Stimulated activated CD4-positive, alpha-beta T cell treated with anti-CD3 and anti-CD28 coated beads, Interleukin-4, amount 100 ng/mL, for 1 hour (primary cell): Measurements from ENCODE around the gene FAHD2A.
"Not testable (repeated sequence)": the region's sequence is repeated elsewhere in the genome, so short reads cannot be mapped to it uniquely, and the experiment has no call there.

Experiments used
- DNase-seq: peaks from one replicate; pipeline ENCODE4 v3.0.0-alpha.2; 2020

The FAHD2A gene

DNA sequence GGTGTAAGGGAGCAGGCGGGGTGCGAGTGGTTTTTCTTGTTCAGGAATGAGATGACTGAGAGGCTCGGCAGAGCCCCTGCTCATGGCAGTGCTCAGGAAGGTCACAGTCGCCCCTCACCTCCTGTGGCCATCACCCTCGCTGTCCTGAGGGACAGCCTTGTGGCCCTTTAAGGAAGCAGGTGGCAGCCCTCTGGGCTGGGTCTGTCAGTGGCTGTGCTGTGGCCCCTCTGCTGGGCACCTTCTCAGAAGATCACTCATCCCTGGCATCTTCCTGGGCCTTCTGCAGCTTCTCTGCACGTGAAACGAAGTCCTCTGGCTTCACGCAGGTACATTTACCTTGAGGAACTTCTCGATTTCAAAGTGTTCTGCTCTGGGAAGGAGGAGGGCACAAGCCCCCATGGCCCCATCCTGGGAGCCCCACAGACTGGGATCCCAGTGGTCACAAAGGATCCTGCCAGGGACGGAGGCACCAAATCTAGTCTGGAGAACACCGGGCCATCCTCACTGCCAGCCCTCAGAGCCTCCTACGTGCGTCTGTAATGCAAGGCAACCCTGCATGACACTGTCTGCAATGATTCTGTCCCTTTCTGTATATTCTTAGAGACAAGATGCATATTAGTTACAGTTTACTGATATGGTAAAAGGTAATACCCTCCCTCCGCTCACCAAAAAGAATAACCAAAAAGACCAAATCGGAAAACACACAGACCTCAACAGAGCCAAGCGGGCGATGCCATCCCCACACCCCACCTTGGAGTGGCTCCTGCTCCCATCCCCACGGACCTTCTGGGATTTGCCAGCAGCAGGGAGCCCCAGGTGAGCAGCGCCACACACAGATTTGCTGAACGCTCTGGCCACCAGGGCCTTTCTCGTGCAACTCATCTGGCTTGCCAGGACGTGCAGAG, 25.9 kb upstream of the FAHD2A start:
- no peak for DNase-seq

DNA sequence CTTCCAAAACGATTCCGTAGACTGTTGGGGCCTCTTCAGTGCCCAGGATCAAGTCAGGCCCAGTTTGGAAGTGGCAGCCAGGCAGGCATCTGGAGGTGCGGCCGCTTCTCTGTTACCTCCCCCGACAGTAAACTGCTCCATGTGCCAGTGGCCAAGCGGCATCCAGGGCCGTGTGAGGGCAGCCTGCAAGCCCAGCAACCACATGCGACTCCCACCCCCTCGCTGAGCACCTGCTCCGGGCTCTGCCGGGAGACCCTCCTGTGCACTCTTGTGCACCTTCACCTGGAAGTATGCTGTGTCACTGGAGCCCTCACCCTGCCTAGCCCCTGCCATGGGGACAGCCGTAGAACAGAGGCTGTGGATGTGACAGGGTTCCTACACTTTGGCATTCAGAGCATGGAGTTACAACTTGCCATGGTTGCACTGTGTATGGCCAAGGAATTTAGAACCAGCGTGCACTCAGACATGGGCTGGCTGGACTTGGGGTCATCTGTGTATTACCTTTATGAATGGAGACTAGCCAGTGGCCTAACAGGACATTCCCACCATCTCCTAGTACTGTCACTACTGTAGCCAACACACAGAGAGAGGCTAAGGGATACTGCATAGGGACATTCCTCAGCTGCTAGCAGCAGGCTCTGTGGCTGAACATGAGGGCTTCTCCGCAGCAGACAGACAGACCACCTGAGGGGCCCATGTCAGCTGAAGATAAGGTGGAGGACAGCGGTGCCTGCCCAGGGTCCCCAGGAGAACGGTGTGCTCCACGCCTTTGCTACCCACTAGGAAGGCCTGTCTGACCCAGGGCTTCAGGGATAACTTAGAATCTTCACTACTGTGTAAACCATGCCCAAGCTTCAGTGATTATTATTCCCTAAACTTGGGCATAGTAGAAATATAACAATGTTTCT, 25.0 kb upstream of the FAHD2A start:
- no peak for DNase-seq

DNA sequence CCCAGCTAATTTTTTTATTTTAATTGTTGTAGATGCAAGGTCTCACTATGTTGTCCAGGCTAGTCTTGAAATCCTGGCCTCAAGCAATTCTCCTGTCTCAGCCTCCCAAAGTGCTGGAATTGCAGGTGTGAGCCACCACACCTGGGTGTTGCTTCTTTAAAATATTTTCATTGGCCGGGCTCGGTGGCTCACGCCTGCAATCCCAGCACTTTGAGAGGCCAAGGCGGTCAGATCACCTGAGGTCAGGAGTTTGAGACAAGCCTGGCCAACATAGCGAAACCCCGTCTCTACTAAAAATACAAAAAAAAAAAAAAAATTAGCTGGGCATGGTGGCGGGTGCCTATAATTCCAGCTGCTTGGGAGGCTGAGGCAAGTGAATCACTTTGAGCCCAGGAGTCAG, 24.2 kb upstream of the FAHD2A start:
- DNase-seq: not testable (repeated sequence)

DNA sequence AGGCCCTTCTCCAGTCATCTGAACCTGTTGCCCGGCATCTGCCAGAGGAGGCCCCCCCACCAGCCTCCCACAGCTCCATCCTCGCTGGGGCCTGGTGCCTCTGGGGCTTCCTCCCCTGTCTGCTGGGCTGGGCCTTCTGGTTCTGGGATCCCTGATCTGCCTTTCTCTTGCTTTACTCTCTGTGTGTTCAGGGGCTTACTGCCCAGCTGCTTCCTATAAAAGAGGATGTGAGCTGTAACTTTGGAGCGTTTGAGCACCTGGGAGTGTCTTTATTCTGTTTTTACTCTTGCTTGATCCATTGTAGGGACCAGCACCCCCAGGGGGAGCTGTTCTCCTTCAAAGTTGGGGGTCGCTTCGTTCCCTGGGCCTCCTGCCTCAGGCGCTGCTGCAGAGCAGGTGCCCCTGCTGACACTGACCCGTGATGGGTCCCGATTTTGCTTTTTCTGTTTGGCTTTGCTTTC, 23.1 kb upstream of the FAHD2A start:
- peak; percentile 8 for DNase-seq

DNA sequence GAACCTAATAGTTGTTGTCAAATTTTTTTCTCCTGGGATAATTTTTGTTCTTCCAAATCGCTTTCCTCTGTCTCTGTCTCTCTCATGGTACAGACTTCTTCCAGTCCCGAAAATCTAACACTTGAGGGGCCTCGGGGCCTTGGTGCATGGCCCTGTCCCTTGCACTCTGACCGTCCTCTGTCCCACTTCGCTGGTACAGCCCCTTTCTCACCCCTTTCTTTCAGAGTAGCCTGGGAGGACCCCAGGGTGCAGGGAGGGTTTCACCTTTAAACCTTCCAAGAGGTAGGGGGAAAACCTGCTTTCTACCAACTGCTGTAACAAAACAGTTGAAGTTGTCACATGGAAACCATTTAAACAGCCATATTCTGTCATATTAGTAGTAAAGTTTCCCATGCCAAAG, 22.2 kb upstream of the FAHD2A start:
- DNase-seq: no peak

DNA sequence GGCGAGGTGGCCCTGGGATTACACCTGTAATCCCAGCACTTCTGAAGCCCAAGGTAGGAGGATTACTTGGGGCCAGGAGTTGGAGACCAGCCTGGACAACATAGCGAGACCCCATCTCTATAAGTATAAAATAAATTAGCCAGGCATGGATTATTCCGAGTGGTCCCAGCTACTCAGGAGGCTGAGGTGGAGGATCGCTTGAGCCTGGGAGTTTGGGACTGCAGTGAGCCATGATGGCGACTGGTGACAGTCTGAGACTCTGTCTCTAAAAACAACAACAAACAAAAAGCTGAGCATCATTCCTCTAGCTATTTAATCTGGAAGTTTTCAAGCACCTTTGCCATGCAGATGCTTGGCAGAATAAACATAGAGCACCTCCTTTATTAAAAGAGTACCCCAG, 21.8 kb upstream of the FAHD2A start:
- no peak for DNase-seq

DNA sequence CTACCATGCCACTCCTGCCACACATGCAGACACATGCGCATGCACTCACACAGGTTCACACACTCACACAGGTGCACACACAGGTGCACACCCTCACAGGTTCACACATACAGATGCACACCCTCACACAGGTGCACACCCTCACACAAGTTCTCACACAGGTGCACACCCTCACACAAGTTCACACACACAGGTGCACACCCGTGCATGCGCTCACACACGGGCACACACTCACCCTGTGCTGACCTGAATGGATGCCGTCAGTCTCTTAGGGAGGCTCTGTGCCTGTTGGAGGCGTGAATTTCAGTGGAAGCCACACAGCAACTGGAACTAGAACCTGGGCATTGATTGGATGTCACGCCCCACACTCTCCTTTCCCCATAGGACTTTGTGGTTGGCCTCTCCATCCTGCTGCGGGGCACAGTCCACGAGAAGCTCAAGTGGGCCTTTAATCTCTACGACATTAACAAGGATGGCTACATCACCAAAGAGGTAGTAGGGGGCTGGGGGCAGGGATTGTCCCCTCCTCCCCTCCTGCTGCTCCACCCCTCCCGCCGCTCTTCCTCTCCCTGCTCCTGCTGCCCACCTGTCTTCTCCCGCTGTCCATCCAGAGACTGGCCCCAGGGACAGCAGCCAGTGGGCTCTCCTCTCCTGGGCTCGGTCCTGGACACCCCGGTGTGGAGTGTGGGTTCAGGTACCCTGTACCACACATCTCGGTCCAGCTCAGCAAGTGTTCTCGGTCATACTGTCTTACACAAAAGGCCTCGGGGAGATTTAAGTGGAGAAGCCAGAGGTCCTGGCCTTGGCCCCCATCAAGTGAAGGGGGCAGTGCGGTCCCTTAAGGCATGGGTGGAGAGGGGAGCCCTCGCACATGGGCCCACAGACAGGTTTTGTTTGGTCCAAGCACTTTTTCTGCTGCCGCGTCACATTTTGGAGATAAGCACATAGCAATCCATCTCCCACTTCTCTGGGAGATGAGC, 21.0 kb upstream of the FAHD2A start:
- no peak for DNase-seq

DNA sequence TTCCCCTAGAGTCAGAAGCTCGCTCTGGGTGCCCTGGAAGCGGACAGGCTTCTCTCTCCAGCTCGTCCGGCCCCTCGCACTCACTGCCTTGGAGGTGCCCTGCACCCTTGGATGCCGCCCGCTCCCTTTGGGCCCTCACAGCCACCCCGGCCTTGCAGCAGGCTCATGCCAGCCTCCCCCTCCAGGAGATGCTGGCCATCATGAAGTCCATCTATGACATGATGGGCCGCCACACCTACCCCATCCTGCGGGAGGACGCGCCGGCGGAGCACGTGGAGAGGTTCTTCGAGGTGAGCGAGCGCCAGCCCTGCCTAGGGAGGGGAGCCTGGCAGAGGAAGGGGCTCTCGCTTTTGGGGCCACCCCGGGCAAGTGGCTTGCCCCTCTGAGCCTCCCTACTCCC, 20.3 kb upstream of the FAHD2A start:
- no peak for DNase-seq

DNA sequence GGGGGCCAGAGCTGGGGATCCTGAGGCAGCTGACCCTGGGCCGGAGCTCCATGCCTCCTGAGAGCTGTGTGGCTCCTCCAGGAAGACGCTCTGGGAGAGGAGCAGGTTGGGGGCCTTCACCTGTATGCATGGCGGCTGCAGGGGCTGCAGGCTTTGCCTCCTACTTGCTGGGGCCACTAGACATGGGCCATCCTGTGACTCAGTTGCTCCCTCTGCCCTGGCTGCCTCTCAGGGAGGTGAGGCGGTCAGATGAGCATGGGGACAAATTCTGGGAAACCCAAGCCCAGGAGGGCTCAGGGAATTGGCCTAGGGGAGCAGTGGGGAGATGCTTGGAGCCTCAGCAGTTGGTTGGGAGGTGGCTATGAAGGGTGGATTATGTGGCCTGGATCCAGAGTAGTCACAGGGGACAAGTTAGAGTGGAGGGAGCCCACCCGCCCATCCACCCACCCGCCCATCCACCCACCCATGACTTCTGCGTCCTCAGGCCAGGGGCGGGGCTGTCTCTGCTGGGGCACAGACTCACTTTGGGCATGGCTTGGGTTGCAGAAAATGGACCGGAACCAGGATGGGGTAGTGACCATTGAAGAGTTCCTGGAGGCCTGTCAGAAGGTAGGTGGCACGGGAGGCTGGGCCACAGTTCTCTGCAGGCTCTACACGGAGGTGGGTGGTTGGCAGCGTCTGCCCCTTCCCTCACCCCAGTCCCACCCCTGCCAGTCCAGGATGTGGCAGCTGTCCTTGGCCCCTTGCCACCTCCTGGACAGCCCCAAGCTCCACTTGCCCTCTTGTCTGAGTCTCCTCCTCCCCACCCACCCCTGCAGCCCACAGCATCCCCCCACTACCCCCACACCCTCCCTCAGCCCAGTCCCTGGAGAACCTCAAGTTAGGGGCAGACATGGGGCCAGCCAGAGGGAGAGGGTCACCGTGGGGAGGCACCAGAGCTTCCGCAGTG, 19.5 kb upstream of the FAHD2A start:
- no peak for DNase-seq

DNA sequence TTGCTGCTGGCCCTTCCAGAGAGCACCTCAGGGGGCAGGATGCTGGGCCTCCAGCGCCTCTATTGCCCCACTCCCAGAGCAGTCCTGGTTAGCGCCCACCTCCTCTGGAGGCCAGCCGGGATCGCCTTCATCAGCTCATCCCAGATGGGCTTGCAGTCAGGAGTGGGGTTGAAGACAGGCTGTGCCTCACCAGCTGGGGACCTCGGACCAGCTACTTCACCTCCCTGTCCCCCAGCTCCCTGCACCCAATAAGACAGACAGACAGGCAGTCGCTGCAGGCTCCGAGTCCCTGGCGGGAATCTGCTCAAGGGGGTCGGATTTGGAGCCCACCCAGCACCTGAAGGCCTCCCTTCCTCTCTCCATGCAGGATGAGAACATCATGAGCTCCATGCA, 18.9 kb upstream of the FAHD2A start:
- DNase-seq: no peak

DNA sequence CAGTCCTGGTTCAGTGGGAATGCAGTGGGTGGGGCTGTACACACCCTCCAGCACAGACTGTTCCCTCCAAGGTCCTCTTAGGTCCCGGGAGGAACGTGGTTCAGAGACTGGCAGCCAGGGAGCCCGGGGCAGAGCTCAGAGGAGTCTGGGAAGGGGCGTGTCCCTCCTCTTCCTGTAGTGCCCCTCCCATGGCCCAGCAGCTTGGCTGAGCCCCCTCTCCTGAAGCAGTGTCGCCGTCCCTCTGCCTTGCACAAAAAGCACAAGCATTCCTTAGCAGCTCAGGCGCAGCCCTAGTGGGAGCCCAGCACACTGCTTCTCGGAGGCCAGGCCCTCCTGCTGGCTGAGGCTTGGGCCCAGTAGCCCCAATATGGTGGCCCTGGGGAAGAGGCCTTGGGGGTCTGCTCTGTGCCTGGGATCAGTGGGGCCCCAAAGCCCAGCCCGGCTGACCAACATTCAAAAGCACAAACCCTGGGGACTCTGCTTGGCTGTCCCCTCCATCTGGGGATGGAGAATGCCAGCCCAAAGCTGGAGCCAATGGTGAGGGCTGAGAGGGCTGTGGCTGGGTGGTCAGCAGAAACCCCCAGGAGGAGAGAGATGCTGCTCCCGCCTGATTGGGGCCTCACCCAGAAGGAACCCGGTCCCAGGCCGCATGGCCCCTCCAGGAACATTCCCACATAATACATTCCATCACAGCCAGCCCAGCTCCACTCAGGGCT, 17.5 kb upstream of the FAHD2A start:
- no peak for DNase-seq

DNA sequence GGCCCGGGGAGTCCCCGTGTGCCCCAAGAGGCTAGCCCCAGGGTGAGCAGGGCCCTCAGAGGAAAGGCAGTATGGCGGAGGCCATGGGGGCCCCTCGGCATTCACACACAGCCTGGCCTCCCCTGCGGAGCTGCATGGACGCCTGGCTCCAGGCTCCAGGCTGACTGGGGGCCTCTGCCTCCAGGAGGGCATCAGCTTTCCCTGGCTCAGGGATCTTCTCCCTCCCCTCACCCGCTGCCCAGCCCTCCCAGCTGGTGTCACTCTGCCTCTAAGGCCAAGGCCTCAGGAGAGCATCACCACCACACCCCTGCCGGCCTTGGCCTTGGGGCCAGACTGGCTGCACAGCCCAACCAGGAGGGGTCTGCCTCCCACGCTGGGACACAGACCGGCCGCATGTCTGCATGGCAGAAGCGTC, 16.9 kb upstream of the FAHD2A start:
- no peak for DNase-seq

DNA sequence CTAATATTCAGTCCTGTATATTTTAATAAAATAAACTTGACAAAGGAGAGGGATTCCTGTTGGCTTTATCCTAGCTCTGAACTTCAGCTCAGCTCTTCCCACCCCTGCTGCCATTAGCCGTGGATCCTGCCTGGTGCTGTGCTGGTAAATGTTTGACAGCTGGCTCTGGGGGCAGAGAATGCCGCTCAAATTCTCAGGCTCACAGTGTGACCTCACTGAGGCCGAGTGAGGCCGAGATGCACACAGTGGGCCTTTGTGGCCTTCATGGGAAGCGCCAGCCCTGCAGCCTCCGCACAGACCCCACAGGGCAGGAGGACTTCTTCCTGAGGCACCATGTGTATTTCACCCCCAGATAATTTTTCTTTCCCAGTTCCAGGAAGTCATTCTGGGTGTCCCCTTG, 16.5 kb upstream of the FAHD2A start:
- no peak for DNase-seq

DNA sequence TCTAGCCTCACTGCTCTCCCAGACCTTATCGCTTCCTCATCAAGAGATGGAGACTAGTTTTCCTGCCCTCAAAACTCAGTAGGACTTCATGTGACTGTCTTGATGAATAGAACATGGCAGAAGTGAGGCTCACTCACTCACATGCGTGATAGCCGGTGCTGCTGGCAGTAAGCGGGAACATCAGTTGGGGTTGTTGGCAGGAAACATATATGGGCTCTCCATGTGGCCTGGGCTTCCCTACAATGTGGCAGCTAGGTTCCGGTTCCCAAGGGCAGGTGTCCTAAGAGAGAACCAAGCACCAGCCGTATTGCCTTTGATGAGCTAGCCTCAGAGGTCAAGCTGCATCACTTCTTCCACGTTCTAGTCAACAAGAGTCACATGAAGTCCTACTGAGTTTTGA, 15.2 kb upstream of the FAHD2A start:
- DNase-seq: no peak

DNA sequence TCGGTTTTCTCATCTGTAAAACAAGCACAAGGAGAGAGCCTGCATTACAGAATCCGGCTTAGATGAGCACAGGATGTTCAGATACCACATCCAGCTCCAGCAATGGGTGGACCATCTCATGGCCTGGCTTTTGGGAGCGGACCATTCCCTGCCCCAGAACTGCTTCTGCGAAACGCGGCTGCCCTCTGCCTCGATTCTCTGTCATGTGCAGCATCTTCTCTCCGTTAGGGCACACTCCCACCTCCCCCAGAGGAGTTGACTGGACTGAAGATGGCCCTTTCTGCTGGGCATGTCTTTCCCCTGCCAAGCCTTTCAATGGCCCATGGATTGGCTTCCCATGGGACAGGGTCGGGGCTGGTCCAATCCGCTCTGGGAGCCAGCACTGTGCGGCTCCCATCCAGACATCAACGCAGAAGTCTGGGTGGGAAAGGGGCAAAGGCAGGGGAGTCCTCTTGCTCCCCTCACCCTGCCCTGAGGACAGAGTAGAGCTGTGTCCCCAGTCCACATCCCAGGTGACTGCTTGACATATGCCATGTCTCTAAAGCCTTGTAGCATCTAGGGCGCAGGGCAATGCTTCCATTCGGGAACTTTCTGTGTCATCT, 14.3 kb upstream of the FAHD2A start:
- no peak for DNase-seq

DNA sequence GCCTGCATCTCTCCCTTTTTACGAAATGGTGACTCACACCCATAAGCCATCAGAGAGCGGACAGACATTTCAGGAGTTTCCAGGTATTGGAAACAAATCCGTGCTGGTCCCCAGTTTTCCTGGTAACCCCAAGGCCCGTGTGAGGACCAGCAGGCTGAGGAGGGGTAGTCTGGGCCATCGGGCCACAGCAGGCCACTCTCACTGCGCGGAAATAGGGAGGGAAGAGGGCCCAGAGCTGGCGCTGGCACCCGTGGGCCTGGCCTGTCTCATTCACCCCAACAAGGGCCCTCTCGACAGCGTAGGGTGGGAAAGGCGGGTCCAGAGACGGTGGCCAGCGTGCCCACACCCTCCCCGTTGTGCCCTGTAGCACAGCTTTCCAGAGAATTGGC, 13.7 kb upstream of the FAHD2A start:
- no peak for DNase-seq

DNA sequence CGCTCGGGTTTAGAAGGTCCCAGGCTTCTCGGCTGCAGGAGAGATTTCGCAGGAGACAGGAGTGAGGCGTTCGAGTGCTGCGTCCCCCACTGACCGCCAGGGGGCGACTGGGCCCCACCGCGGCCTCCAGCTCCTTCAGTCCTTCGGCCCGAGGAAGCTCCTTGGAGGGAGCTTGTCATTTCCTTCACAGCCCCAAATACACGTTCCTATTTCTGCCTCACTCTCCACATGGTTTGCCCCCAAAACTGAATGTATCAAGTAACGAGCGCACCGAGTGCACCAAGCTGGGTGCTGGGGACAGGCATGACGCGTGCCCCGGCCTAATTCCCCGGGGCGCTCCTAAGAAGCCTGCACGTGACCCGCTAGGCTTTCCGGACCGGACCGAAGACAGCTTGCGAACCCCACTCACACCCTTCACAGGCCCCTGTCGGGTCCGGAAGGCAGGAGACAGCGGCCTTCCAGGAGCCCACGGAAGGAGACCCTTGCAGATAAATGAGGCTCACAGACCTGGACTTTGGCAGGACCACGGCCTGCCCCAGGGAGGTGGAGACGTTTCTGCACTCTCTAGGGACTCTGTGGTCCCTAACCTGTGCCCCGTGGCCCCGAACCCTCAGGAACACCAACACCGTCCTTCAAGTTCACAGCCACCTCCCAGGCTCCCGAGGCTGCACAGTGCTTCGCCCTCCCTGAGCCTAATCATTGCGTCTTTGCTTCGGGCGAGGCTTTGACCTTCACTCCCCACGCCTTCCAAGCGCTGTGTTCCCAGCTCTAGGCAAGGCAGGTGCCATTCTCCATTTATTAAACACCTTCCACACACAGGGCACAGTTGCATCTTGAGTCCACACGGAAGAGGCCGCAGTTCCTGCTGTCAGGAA, 13.0 kb upstream of the FAHD2A start:
- peak; percentile 55 for DNase-seq

DNA sequence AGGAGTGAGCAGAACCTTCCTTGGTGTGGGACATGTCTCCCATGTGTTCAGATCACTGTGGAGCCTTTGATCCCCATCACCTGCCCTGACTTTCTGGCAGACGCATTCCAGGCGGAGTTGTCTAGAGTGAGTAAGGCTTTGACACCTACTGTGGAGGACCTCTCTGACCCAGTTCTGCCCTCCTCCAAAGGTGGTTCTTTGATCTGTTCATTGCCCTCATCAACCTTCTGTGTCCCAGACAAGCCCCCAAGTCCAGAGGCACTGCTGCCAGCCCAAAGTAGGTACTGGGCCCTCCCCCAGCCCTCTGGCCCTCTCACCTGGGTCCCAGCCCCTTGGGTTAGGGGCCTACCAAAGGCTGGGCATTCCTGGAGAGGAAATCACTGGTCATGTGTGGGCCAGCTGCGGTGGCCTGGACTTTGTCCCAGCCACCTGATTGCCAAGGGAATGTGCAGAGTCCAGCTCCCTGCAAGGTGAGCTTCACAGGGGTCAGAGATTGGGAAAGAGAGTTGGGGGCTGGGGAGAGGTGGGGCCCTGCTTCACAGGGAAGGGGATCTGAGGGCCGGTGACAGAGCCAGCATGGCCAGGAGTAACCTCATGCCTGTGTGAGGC, 12.1 kb upstream of the FAHD2A start:
- no peak for DNase-seq

DNA sequence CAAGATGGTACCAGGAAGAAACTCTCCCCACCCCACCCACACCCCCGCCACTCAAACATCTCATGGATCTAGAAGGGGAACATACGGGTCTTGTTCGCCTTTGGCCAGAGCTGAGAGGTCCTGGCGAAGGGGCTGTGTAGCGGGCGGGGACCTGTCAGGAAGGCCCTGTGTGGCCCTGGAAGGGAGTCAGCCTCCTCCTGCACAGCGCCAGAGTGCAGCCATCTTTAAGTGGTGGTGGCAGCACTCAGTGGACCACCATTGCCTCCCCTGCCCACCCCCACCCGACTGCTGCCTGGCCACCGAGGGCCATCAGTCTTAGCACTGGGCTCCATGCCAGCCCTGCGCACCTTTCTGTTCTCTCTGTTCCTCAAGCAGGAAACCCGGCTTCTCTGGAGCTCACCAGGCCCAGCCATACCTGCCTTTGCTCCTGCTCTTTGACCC, 11.6 kb upstream of the FAHD2A start:
- no peak for DNase-seq
